Measurements from ENCODE around the gene LIN37. TPM values are rescaled to one million over a fixed set of nuclear protein-coding genes. Genes with fewer than 3 reads are reported as not detected.

Gene LIN37
- total and polyA plus RNA-seq, 2 donors (not counting 3 experiments of a cell fraction or from before 2014, with no cell fraction given) = 11.3 to 21.4 TPM

GRCh38 chr19:35721374-35721773, 27.0 kb upstream of the LIN37 start:
- H3K79me2 ChIP-seq (ENCODE audit: control insufficient read depth, insufficient read depth, low read length) = peaks cover 30% of the 10 kb centered on the region
- DNase-seq (ENCODE audit: low read depth, low spot score) (no peak), FAIRE-seq (no peak)
- no peaks in the 10 kb centered on the region for H3K9me1 ChIP-seq (replicated peaks; ENCODE audit: control insufficient read depth, extremely low read depth, insufficient read depth, low read length)
- ChIA-PET POLR2A (no interaction called here), CTCF (no interaction called here)
- no peak overlapping the region for H3K27ac ChIP-seq (ENCODE audit: insufficient read depth, low read depth, low read length)
- H2AFZ ChIP-seq (ENCODE audit: low read depth, low read length) = no peak overlapping the region
- H4K20me1 ChIP-seq (replicated peaks; ENCODE audit: control insufficient read depth, extremely low read depth, insufficient read depth, low read length) = no peaks in the 10 kb centered on the region
- no TSS peak for BruUV-seq (replicated peaks)
- no peak overlapping the region for H3K4me2 ChIP-seq (ENCODE audit: insufficient read depth, low read length)
- no peaks in the 10 kb centered on the region for H3K9me3 ChIP-seq (replicated peaks; ENCODE audit: control insufficient read depth, insufficient read depth, low read length)
- H3K9ac ChIP-seq (replicated peaks; ENCODE audit: extremely low read depth, insufficient read depth, low read length) = no peak overlapping the region
- H3K4me3 ChIP-seq (replicated peaks in 1 of 3; ENCODE audit: insufficient read depth in 1 of 3, low read depth in 1 of 3, low read length in 3 of 3) = no peak overlapping the region
- intact Hi-C loops (cut with micrococcal nuclease) = no loop called here
- dilution Hi-C loops (cut with MboI; ENCODE audit: extremely low pct_ligation_motif_present, low sequenced_read_pairs) = no loop called here
- no peak for TF ChIP-seq CTCF (IDR thresholded peaks at IDR 0.05; ENCODE audit: extremely low read depth in 1 of 2, insufficient read depth in 1 of 2, low read depth in 1 of 2, low read length in 2 of 2)
- TF ChIP-seq FOS (IDR thresholded peaks at IDR 0.05; ENCODE audit: borderline replicate concordance, insufficient read depth, low read length) = no peak
- TF ChIP-seq GATA2 (IDR thresholded peaks at IDR 0.05; ENCODE audit: insufficient read depth, insufficient read length, low read depth, low read length) = no peak
- no peak for TF ChIP-seq POLR2A (IDR thresholded peaks at IDR 0.05; ENCODE audit: low read depth, low read length)
- peaks cover 17 to 52% of the 10 kb centered on the region in 2 experiments for H3K36me3 ChIP-seq (ENCODE audit: control insufficient read depth in 2 of 2, extremely low read depth in 1 of 2, insufficient read depth in 2 of 2, low read length in 2 of 2)
- no peaks in the 10 kb centered on the region for H3K27me3 ChIP-seq (ENCODE audit: control insufficient read depth in 2 of 2, insufficient read depth in 2 of 2, low read length in 2 of 2)
- H3K4me1 ChIP-seq (ENCODE audit: control insufficient read depth, extremely low read depth, insufficient read depth, low read length) = peaks cover 11% of the 10 kb centered on the region

GRCh38 chr19:35722461-35722860, 25.9 kb upstream of the LIN37 start:
- ChIA-PET POLR2A (no interaction called here), CTCF (no interaction called here)
- Histone ChIP-seq H3K79me2 (ENCODE audit: control insufficient read depth, insufficient read depth, low read length) (peaks cover 30% of the 10 kb centered on the region), H3K9ac (replicated peaks; ENCODE audit: extremely low read depth, insufficient read depth, low read length) (no peak overlapping the region), H3K4me1 (ENCODE audit: control insufficient read depth, extremely low read depth, insufficient read depth, low read length) (peaks cover 6% of the 10 kb centered on the region), H2AFZ (ENCODE audit: low read depth, low read length) (no peak overlapping the region), H3K36me3 (ENCODE audit: control insufficient read depth in 2 of 2, extremely low read depth in 1 of 2, insufficient read depth in 2 of 2, low read length in 2 of 2) (peaks cover 24 to 60% of the 10 kb centered on the region in 2 experiments), H3K4me3 (replicated peaks in 1 of 3; ENCODE audit: insufficient read depth in 1 of 3, low read depth in 1 of 3, low read length in 3 of 3) (no peak overlapping the region), H3K27ac (ENCODE audit: insufficient read depth, low read depth, low read length) (no peak overlapping the region), H3K4me2 (ENCODE audit: insufficient read depth, low read length) (no peak overlapping the region), H3K9me3 (replicated peaks; ENCODE audit: control insufficient read depth, insufficient read depth, low read length) (no peaks in the 10 kb centered on the region), H3K9me1 (replicated peaks; ENCODE audit: control insufficient read depth, extremely low read depth, insufficient read depth, low read length) (no peaks in the 10 kb centered on the region), H3K27me3 (ENCODE audit: control insufficient read depth in 2 of 2, insufficient read depth in 2 of 2, low read length in 2 of 2) (no peaks in the 10 kb centered on the region), H4K20me1 (replicated peaks; ENCODE audit: control insufficient read depth, extremely low read depth, insufficient read depth, low read length) (no peaks in the 10 kb centered on the region)
- TF ChIP-seq MYC (IDR thresholded peaks at IDR 0.05; ENCODE audit: low read depth, low read length) (no peak), CTCF (IDR thresholded peaks at IDR 0.05; ENCODE audit: extremely low read depth in 1 of 2, insufficient read depth in 1 of 2, low read depth in 1 of 2, low read length in 2 of 2) (no peak), POLR2A (IDR thresholded peaks at IDR 0.05; ENCODE audit: low read depth, low read length) (no peak), FOS (IDR thresholded peaks at IDR 0.05; ENCODE audit: borderline replicate concordance, insufficient read depth, low read length) (no peak), GATA2 (IDR thresholded peaks at IDR 0.05; ENCODE audit: insufficient read depth, insufficient read length, low read depth, low read length) (no peak)
- BruUV-seq (replicated peaks) = no TSS peak
- intact Hi-C loops (cut with micrococcal nuclease) = no loop called here
- dilution Hi-C loops (cut with MboI; ENCODE audit: extremely low pct_ligation_motif_present, low sequenced_read_pairs) = no loop called here
- FAIRE-seq (no peak), DNase-seq (ENCODE audit: low read depth, low spot score) (no peak)

All from endothelial cell of umbilical vein (primary cell).